ENCODE results near the gene TCF19.

The TCF19 gene
- 13.2 to 69.0 (median 41.8) reads per million in 18 experiments for total RNA-seq

DNA sequence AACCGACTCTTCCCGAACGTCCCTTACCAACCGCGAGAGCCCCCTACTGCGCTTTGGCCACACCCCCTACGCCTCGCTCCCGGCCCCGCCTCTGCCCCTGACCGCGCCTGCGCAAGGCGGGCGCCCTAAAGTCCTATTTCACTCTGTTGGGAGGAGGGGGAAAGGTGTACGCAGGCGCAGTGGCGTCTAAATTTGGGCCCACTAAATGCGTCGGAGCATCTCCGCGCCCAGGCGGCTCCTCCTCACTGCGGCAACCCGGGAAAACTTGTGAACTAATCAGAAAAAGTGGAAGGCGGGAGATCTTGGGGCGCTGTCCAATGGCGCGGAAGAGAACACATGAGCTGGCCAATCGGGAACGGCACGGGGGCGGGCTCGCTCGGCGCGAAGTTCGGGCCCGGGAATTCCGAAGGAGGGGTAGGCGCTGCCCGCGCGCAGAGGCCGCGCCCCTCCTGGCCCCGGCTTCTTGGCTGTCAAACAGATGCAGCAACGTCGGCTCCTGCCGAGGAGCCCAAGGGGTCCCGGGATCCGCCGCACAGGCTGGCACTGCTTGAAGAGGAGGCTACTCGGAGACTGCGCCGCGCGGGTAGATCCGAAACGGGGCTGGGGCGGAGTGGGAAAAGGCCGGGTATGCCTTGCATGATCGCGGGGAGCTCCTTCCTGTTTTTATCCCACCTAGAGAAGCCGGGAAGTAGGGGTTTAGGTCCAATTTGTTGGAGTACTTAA, at the start of gene TCF19:
Gene TCF19, plus strand, starts transcription at position 450 of the 723 bp plus-strand sequence. CDS start 881 bp downstream, outside the sequence.
- DNase-seq: peak; percentile 99

DNA sequence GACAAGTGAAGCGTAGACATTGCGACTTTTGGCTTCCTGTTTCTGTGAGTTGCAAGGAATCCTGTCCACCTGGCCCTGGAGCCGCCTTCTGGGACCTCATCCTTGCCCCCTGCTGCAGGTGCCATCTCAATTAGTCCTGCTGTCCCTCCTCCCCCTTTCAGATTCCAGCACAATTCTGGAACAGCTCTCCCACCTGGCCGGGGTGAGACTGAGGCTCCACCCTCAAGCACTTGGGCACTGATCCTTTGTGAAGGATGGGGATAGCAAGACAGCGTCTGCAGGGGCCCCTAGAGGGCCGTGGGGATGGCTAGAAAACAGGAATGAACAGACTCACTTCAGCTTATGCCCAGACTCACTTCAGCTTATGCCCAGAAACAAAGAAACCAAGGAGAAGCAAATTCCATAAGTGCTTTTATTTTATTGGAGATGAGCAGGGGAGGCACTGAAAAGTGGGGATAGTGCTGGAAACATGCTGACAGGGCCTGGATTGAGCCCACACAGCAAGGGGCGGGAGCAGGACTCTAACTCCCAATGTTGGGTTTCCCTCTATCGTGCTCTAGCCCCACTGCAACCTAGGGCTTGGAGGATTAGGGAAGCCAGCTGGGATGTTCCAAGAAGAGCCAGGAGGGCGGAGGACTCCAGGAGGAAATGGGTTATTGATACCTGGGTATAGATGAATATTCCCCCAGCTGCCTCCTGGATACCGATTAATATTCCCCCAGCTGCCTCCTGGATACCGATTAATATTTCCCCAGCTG, 47.4 kb upstream of the TCF19 start:
- DNase-seq: no peak

- DNase-seq: no peak
Observed at GRCh38 chr6:31111712-31112111, 46.7 kb upstream of the TCF19 start.

DNA sequence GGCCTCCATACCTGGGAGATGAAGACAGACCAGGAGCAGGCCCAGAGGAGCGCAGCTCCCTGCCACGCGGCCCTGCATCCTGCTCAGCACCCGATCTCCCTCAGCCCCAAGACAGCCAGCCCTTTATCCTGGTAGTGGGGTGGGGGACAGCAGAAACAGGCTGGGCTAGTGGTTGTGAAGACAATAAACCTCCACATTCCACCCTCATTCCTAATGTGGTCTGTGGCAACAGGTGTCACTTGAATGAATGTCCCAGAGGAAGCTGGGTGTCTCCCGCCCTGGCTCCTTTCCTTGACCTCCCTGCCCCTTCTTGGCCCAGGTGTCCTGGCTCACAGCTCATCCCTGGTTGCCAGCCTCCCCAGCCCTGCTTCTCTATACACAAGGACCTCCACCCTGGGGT, 45.9 kb upstream of the TCF19 start, which contains the start of gene C6orf15:
Gene C6orf15, minus strand, starts transcription at position 98 of the 400 bp plus-strand sequence. Its CDS starts 20 bp downstream, at position 78.
- DNase-seq: no peak

GRCh38 chr6:31113861-31114540, 44.4 kb upstream of the TCF19 start:
- DNase-seq: no peak

DNA sequence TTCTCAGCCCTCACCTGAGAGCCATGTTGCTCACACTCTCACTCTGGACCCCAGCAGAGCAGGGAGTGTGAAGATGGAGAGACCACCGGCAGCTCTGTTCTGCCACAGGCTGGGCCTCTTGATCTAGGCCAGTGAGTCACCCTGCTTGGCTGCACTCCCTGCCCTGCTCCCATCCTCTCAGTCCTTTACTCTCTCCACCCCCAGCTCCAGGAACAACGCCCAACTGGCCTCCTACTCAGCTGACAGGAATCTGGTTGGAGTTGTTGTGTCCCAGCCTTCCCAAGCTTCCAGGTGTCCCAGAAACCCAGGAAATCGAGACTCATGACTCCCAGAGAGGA, 43.9 kb upstream of the TCF19 start, which contains the start of gene PSORS1C1:
Gene PSORS1C1, plus strand, starts transcription at position 260 of the 338 bp plus-strand sequence. CDS start 14,833 bp downstream, outside the sequence.
- no peak for DNase-seq

GRCh38 chr6:31114970-31115849, 43.2 kb upstream of the TCF19 start:
- DNase-seq: peak in 1 of 2 donors; percentile 36

- DNase-seq: no peak
Observed at GRCh38 chr6:31115941-31116560, 42.3 kb upstream of the TCF19 start.

GRCh38 chr6:31116661-31117385, 41.6 kb upstream of the TCF19 start:
- no peak for DNase-seq

DNA sequence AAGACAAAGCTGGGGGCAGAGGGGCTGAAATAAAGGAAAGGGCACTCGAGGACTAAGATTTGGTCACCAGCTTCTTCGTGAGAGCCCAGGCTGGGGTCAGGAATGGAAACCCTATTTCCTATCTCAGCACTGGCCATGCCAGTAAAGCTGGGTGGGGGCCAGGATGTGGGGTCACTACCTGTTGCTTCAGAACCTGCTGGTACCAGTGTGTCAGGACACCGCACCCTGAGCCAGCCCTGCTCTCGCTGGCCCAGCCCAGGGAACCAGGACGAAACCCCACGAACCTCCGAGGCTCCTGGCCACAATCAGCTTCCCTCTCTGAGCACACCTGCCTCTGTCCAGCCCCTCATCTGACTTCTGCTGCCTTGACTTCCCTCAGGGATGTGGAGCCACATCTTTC, 40.2 kb upstream of the TCF19 start:
- DNase-seq: no peak

- DNase-seq: no peak
Observed at GRCh38 chr6:31120151-31120915, 38.1 kb upstream of the TCF19 start, which contains the start of gene CDSN. TSS of gene CDSN (minus strand) at chr6:31120446. CDS start at chr6:31120419, 27 bp downstream.

DNA sequence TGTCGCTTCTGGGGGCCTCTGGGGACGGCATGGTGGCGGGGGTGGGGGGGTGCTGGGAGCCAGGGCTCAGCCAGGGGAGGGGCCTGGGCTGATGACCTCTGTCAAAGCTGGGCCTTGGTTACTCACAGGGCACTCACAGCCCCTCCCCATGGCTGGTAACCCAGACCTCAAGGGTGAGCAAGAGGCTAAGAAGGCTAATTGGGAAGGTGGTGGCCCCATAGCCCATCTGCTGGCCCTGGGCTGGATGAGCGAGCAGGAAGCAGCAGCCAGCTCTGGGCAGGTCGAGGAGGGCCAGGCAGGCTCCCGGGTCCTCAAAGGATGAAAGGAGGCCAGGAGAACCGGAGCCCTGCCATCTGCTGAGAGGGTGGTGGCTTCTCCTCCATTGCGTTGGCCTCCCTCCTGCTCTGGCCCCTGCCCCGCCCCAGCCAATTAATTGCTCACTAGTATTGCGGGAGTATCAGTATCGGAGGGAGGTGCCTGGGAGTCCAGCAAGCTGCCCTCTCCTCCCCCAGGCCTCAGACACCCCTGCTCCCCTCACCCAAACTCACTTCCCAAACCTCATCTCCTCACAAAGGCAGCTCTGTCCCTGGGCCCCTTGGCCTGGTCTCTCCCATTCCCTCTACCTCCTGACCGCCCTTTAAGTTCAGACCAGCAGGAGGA, 37.1 kb upstream of the TCF19 start:
- DNase-seq: no peak

DNA sequence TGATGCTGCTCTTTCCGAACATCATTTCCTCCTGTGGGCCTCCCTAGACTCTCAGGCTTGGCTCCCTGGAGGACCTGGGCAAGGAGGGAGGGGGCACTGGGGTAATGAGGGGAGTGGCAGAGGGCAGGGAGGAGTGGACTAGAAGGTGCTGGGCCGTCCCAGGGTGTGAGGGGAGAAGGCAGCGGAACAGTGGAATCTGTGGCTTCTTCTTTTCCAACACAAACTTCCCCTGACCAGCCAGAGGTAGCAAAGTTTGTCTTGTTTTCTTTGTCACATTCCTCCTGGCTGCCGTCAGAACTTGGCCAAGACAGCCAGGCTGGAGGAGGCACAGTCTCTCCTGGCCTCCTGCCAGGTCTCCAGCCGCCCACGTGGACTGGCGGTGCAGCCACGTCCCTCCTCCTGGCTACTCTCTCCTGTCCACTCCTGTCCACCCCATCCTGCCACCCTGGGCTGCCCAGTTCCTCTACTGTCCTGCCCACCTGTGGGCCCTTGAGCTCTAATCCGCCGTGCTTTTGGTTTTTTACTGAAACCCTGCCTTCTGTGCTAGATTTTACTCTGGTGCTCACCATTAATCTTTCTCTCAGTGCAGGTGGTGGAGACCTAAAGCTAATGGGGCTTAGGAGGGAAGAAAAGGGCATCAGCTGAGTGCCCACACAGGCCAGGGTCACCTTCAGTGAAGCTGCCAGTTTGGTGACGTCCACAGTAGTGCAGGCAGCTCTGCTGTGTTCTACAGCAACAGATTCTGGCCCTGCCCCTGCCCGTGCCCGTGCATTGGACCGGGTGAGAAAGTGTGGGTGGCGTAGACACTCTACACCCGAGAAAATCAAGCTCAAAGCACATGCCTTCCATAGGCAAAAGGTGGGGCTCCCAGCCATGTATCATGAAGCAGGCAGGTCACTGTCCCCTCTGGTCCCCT, 35.3 kb upstream of the TCF19 start:
- DNase-seq: peak in 1 of 2 donors; percentile 15

DNA sequence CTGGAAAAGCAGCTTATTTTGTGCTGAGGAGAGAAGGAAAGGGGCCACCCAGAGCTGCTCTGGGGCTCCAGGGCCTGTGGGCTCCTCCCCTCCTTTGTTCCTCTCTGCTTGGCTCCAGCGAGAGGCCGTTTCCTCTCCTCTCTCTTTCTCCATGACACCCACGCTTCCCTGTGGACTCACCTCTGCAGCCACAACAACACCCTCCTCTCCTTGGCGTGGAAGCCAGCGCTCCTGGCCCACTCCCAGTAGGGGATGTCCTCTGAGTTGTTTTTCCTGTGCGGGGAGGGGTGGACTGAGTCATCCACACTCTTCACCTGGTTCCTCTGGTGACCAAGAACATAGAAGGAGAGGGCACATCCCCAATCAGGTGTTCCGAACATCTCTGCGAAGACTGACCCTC, 33.2 kb upstream of the TCF19 start:
- no peak for DNase-seq

DNA sequence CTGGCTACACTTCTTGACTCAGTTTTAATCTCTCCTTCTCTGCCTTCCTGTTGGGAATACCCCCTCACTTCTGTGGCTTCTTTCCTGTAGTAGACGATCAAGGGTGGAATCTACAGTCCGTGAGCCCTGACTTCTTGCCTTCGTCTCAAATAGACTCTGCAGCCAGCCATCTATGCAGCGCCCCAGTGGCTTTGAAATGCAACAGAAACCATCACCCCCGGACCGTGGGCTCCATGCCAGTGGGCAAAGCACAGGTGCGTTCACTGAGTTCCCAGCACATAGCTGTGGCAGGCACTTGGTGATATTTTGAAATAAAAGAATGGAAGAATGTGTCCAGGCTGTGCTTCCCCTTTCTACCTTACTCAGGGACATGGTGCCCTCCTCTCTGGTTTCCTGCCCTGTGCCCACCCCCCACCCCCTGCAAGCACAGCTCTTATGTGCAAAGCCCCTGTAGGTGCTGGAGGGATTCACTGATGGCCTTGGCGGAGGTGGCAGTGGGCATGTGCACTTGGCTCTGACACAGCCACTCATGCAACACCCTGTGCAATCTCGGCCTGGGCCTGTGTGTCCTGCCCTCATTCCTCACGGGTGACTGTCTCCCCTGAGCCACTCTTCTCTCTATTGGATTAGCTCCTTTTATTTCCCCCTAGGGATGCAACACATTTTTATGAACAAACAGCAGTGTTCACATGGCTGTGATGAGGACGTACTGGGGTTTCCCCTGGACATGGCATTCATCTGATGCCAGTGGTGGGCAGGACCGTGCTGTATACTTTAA, 32.6 kb upstream of the TCF19 start:
- DNase-seq: no peak

DNA sequence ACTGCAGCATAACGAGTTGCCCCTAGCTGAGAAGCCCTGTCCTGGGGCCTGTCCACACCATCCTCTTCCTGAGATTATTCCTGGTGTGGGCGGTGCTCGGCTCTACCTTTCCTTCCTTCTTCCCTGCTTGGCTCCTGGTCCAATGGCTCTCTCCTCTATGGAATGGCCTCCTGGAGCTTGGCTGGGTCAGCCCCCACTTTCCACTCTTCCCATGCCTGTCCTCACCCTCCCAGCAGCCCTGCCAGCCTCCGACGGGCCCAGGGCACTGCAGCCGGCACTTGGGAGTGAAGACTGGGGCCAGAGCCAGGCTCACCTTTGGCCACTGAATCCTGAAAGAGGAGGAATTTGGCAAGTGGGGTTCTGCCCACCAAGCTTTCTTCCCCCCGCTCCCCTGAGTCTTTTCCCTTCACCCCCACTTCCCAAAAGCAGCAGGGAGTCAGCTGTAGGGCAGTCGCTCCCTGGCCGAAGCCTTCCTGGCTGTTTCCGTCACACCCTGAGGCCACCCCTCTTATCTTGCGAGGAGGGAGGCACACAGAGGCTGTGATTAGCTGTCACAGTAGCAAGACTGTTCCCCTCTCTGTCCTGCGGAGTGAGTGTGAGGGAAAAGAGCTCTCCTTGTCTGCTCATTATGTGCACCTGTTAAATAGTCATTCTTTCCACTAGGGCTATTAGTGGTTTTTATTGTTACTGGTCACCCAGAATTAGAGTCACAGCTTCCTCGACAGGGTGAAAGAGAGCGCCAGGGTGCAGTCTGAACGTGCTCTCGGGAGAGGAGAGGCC, 31.8 kb upstream of the TCF19 start:
- DNase-seq: no peak

Data from inflammatory macrophage (primary cell).